Bone marrow (tissue), 2 donors: ENCODE data around the gene MTURN.
A peak's percentile ranks its signal among the peaks of the same experiment; 100 is the strongest.

Source experiments
- DNase-seq, 2 donors: peaks; one replicate each; lab custom pipeline; 2025; lab: John Stamatoyannopoulos, UW

Gene MTURN

DNA sequence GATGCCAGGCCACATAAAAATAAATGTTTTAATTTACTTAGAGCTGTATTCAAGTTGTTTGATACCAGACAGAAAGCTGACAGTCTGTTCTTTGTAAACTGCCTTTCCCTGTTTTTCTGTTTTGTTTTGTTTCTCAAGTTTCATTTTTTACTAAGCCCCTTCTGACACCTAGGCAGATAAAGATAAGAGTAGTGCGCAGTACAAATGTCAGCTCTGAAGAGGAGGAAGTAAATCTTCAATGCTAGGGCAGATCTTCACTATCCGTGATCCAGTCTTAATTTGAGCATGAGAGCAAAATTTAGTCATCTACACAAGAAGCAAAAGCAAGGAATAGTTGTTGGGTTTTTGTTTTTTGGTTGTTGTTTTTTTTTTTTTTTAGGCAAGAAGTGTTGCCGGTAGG is 27.3 kb downstream of the MTURN start:
- no peak for DNase-seq

DNA sequence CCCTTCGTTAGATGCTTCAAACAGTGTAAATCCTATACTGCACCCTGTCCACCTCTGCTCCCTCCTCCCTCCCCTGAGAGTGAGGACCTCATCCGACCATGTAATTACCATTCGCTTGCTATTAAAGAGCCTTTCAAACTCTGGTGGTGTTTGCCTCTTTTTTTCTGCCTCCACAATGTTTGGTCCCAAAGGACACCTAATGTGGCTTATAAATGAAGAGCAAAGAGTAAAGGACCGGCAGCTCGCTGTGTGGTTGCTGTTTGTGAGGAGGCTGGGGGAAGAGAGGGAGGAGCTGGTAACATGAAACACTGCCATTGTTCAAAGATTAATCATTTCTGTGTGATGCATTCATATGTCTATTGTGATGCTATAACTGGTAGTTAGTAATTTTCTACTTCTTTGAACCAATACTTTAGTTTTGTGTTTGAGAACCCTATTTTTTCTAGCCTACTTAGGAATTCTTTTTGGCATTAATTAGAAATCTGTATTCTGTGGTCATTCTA is 27.9 kb downstream of the MTURN start:
- DNase-seq: no peak

DNA sequence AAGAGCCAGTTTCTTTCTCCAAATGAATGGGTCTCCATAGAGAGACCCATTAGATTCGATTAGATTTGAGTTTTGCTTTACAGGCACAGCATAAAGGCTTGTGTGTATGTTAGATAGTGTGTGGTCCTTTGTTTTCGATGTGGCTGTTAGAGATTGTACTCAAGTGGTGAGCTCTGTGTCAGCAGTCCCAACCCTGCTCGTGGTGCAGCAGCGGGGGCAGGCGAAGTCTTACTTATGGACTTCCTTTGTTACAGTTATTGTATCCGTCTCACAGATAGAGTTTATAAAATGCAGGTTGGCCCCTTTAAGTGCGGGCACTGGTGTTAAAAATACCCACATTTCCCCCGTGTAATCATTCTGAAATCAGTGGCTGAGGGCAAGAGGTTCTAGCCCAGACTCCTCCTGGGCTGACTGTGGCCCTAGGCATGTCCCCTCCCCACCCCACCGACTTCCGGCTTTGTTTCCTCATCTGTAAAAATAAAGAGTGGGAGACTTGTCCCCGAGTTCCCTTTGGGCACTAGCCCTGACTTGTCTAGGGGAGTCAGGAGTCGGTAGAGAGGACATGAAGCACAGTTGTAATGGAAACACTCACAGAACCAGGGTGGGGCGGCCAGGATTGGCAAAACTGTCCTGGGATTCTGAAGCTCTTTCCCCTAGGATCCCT is 28.6 kb downstream of the MTURN start:
- DNase-seq: peak in 1 of 2 donors; percentile 61

DNA sequence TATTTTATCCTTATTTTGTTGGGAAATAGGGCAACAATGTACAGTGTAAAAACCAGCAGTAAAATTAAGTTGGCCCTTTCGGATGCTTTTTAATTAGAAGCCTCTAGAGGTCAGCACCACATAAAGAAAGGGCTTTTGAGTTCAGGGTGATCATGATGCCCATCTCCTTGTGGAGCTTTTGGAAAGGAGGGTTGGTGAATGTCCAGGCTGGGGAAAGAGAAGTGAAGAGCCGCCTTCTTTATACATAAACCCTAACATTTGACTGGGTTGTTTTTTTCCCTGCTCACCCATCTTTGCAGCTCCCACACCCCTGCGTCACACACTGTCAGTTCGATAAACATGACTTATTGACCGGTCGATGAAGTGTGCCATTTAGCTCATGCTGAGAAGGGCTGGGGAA is 29.8 kb downstream of the MTURN start:
- DNase-seq: peak in 1 of 2 donors; percentile 18

DNA sequence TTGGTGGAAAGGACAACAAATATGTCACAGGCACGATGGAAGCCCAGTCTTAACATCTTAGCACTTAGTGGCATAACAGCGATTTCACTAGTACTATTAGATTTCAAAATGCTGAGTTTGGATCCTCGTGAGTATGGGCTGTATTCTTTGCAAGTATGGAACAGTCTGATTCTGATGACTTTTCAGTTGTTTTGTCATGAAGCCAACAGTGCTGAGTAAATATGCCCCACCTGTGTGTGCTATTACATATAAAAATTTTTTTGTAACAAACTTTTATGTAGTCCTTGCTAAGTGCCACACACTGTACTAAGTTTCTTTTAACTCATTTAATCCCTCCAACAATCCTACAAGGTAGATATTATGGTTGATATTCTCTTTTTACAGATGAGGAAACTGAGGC is 30.8 kb downstream of the MTURN start:
- no peak for DNase-seq

DNA sequence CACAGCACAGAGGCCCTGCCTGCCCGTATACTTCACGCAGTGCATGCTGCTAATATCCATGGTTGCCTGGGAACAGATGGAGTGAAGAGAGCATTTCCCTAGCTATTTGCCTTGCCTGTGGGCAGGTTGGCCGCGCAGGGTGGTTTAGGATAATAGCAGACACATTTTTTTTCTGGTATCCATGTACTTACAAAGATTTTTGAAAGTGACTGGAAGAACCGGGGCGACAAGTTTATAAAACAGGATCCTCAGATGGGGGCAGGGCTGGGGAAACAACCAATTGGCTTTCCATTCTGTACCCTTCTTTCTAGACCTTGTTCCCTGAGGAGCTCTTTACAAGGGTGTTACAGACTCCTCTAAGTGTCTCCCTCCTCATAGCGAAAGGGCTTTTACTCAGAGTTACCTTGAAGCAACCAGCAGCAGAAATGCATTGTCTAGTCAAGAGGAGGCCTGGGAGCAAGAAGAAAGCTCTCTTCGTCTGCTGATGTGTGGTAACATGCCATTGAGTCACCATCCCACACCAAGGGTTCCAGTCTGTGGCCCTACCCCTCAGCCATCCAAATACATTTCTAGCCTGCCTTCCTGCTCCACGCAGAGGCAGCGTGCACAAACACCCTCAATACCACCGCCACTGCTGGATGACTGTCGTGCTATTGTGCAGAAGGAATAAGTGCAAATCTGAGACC is 31.5 kb downstream of the MTURN start:
- no peak for DNase-seq

DNA sequence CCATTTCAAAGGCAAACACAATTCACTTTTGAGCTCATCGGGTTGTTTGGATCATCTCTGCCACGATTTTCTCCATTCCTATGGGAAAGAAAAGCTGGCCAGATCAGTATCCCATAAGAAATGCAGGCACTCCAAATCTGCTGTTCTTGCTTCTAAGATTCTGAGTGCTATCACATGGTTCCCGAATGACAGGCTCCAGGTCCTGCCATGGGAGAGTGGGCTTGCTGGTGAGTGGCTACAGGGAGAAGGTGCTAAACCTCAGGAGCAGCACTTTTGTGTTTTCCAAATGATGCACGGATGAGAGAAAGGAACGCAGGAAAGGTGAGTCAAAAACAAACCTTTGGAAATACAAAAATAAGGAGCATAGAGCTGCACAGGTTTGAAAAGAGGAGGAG is 32.1 kb downstream of the MTURN start:
- DNase-seq: no peak

DNA sequence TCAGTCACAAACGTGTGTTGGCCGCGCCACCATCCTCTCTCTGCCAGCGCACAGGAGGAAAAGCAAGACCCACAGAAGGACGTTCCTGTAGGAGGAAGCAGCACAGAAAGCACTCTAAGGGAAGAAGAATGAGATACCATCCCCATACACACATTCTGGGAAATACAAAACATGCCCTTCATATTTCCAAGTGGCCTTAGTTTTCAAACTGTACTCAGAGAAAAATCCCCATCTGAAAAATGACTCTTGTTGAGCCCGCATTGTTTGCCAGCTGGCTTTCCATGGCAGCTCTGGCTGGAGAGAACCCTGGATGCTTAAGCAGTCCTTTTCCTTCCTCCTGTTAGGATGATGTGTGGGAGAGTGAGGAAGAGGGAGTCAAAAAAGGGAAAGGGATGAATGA is 33.1 kb downstream of the MTURN start:
- no peak for DNase-seq

DNA sequence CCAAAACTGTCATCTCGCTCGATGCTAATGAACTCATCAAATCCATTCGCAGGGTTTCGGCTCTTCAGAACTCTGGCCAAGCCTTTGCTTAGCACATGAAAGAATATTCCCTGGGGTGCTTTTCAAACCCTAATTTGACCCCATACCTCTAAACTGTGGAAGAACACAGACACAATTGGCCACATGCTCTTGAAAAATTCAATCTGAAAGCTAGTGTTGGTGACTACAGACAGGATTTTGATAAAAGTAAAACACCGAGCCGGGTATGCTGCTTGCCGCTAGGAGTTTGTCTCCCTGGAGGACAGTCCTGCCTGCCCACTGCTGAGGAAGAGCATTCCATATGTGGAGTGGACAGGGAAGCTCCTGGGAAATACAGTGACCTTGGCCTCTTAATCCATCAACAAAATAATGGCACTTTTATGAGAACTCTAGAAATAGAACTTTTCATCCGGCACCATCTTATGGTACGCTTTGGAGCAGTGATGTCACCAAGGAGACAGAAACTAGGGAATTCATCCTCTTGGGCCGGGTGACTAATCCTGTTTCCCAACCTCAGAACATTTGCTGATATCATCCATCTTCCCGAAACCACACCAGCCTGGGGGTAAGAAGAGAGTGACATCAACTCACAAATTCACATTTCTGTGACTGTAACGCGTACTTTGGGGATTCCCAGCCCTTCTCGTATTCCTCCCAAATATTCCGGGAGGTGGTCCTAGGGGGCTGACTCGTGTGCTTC is 34.2 kb downstream of the MTURN start:
- DNase-seq: no peak

DNA sequence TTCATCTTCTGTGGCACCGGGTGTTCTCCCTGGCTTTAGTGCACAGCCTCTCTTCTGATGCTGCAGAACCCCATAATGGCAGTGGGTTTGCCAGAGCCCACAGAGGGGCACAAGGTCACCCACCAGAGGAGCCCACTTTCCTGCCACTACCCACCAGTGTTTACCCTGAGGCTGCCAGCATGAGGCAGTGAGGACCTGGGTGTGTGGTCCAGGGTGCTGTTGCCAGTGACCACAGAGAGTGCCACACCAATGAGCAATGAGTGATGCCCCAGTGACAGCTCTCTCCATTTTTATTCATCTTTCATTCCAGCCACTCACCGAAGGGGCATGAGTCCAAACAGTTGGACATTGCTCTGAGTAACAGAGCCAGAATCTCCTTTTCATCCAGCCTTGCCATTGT is 34.8 kb downstream of the MTURN start:
- no peak for DNase-seq

DNA sequence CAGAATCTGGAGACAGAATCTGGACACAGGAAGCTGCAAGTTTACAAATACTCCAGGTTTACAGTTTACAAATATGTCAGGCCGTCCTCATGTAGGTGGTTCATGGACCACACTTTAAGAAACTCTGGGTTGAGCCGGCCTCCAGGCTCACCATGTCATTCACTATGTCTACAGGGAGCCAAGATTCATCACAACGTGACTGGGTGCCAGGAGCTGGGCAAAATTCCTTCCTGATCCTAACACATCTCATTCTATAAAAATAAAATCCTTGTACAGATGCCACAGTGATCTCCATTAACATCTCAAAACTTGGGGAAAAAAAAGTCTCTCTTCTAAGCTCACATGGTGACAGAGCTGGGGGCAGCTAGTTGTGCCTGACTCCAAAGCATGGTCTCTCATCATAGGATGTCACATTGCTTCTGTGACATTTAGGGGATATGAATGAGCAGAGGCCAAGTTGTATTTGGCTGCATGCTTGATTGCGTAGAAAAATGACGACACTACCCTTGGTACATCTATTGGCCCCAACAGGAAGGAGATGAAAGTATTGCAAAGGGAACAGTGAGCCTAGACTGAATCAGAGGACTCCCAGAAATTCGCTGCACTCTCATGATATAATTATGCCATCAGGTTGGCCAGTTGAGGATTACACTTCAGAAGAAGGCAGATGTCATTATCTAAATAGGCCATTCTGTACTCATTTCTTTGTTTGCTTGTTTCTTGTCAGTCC is 35.9 kb downstream of the MTURN start:
- no peak for DNase-seq

DNA sequence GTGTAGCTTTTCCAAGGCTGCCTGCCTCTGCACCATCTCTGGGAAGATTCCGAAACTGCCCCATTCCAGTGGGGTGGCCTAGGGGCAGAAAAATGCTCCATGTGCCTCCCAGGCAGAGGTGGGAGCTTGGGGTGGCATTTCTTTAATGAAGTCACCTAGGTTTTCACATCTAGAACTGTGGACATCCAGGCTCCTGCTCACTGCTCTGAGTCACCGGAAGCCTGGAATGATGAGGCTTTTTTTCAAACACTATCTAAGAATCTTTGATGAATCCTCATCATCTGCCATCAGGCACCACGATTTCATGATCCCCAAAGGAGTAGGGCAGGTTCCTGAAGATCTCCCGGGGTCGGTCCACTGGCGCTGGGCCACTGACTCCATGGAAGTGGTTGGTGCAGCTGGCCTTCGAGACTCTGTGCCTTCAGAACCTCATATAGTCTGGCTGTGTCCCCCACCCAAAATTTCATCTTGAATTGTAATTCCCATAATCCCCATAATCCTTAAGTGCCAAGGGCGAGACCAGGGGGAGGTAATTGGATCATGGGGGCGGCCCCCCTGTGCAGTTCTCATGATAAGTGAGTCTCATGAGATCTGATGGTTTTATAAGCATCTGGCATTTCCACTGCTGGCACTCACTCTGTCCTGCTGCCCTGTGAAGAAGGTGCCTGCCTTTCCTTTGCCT is 37.1 kb downstream of the MTURN start:
- DNase-seq: no peak

DNA sequence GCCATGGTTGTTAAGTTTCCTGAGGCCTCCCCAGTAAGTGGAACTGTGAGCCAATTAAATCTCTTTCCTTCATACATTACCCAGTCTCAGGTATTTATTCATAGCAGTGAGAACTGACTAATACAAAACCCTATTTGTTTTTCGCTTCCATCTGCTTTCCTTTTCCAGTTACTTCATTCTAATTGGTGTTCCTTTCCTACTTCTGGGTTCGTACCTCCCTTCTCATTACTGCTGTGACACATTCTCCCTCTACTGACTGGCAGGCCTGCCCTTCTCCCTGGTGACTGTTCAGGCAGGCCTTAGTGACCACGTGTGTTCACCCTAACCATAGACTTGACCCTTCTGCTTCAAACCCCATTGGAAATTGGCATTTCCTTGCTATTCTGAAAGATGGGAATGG is 37.7 kb downstream of the MTURN start:
- DNase-seq: no peak

DNA sequence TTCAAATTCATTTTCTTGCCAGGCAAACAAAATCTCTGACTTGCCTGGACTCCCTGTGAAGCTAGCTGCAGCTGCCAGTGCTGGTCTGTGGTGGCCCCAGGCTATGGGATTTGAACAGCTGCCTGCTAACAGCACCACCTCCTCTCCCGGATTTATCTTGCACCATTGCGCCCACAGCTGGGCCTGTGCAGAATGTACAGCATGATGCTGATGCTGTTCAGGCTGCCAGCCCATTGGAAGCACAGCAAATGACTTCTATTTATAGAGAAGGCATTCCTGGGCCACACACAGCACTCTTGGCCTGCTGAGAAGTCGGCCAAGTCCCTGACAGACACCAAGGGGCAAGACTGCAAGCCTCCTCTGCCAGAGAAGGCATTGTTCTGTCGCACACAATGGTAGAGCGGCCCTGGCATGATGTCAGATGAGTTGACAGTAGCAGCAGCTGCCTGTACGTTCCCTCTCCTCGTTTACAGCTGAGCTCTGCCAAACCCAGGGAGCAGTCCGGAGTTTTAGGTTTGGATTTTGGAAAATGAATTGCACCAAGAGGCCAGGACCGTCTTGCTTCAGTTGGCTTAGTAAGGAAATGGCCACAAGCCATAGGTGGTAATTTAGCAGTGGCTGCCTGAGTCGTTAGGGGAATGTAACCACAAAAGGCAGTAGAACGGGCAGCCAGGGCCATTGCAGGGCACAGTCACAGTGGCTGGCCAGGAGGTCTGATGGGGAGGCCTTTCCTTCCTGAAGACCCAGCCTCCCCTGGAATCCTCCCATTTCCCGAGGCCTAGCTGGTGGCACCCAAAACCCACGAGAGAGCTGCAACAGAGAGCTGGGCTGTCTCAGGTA is 38.5 kb downstream of the MTURN start:
- DNase-seq: no peak

DNA sequence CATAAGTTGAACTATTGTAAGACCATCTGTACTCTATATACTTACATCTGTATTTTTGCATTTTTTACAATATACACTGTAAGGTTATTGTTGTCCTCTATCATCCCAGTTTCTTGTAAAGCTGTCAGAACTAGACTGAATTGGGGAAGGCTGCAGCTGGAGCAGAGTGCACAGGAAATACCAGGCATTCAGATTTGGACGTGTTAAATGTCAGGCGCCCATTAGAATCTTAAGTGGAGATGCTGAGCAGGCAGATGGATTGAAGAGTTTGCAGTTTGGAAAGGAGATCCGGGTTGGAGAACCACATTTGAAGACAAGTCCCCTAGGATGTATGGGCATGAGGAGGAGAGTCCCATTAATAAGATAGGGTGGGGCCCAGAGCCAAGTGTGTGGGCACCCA is 40.4 kb downstream of the MTURN start:
- DNase-seq: no peak

DNA sequence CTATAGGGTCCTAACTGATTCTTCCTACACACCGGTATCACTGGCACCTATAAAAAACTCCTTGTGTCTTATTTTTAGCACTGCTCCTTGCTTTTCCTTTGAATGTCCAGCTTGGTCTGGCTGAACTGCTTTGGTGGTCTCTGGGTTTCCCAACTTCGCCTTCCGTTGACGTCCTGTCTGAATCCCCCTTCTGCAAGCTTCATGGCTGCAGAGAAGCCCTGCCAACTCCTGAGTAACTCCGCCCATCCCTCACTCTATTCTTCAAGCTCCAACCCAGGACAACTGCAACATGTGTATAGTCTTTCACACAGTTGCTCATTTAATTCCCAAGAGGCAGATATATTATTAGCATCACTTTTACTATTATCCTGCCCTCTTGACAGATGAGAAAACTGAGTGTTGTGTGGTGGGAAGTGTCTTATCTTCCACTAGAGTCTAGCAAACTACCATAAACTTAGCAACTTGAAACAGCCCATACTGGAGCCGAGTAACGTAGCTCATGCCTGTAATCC is 40.9 kb downstream of the MTURN start:
- no peak for DNase-seq

DNA sequence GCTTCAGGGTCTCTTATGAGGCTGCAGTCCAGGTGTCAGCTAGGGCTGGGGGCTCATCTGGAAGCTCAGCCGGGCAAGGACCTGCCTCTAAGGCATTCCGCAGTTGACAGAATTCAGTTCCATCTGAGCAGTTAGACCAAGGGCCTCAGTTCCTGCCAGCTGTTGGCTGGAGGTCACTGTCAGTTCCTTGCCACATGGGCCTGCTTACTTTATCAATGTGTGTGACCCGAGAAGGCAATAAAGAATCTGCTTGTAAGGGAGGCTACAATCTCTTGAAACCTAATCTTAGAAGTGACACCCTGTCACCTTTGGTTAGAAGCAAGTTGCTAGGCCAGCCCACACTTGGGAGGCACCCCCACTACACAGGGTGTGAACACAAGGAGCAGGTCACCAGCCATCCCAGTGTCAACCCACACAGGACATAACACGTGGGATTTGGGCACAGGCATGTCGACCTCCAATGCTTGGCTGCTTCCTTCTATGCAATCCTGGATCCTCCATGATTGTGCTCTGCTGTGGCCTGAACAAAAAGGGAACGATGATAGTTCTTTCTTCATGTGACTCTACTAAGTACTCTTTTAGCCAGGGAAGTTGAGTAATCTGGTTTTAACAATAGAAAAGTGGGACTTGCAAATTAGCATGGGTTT is 41.8 kb downstream of the MTURN start:
- DNase-seq: no peak

DNA sequence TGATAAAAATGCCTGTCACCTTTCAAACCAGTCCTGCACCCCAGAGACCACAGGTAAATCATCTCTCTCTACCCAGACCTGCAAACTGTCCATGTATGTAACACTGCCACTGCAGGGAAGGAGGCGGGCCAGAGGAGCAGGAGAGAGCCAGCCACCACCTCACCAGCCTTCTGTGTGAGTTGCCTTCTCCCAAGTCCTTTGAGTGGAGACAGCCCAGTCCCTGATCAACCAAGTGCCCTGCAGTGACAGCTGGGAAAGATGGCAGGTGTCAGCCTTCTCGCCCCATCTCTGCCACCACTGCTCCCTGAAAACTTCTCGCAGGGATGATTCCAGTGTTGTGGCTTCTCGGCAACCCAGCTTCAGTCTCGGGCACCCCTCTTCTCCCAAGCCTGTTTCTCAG is 42.4 kb downstream of the MTURN start:
- no peak for DNase-seq

DNA sequence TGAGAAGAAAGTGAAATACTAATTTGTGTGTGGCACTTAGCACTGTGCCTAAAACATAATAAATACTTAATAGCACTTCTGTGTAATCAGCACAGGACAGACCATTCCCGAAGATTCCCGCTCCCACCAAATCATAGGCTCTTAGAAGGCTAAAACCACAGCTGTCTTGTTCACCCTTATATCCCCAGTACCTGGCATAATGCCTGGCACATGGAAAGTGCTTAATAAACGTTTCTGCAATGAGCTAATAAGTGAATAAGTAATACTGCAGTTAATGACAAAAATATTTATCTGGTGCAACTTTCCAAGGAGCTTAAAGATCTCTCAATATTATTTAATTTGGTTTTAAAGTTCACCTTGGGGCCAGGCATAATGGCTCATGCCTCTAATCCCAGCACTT is 43.2 kb downstream of the MTURN start:
- DNase-seq: no peak

DNA sequence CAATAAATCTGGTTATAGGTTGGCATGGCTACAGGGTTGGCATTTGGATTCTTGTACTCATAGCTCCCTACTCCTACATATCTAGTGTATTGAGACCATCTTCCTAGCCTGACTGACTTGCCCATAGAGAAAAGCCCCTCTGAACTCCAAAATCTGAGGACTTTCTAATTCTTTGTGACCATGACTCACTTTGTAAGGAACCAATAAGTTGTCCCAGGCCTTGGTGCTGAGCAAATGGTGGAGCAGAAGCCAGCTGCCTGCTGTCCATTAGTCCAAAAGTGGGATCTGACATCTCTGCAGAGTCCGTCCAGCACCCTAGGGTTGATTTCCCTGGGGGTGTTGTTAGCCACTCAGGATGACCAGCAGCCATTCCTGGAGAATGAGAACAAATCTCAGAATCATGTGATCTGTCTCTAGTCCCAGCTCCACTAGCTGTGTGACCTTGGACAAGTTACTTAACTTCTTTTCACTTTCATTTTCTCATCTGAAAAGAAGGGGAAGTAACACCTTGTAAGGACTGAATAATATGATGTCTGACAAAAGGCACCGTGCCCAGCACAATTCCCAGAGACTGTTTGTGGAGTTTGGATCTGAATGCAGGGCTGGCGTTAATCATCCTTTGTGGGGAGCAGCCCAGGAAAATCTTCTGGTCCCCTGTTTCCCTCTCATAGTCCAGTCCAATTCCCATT is 44.1 kb downstream of the MTURN start:
- peak in 1 of 2 donors; percentile 7 for DNase-seq
